Activated T-helper 2 cell treated with anti-CD3 and anti-CD28 coated beads, Interferon-gamma antibody, Interleukin-2, Interleukin-4, amounts not matched to agents 10 μg/mL and 5 μg/mL and 100 μg/mL, durations not matched to agents 14 hours and 24 hours and 36 hours (primary cell): ENCODE results near the gene SNRPA1. TPM values are rescaled to one million over a fixed set of nuclear protein-coding genes. Genes with fewer than 3 reads are reported as not detected.
A peak's percentile ranks its signal among the peaks of the same experiment; 100 is the strongest.
"Not testable (repeated sequence)": the region's sequence is repeated elsewhere in the genome, so short reads cannot be mapped to it uniquely, and the experiment has no call there.

Experiments
- DNase-seq: peaks from one replicate; pipeline ENCODE4 v3.0.0; 2021; ENCODE audit warnings: low spot score
- H3K27ac Mint-ChIP-seq: one replicate; pipeline ENCODE4 v1.8.0; 2021; ENCODE audit warnings: mixed read lengths
- H3K27me3 Mint-ChIP-seq: one replicate; pipeline ENCODE4 v1.8.0; 2021; ENCODE audit warnings: low read depth, mixed read lengths
- H3K36me3 Mint-ChIP-seq: one replicate; pipeline ENCODE4 v1.8.0; 2021; ENCODE audit warnings: low read depth, mixed read lengths
- H3K4me1 Mint-ChIP-seq: one replicate; pipeline ENCODE4 v1.8.0; 2021; ENCODE audit warnings: low read depth, mixed read lengths
- H3K4me3 Mint-ChIP-seq: one replicate; pipeline ENCODE4 v1.8.0; 2021; ENCODE audit warnings: low read depth, mild to moderate bottlenecking, moderate library complexity, mixed read lengths
- H3K9me3 Mint-ChIP-seq: one replicate; pipeline ENCODE4 v1.8.0; 2021; ENCODE audit warnings: mixed read lengths
- intact Hi-C: fragments of 100-400 bp; cut with micrococcal nuclease; formaldehyde crosslinking; loops from one replicate; pipeline ENCODE4 v1.15.1; 2023
- total RNA-seq: library from RNA; stranded (reverse); gene quantifications from 2 replicates; pipeline ENCODE4 v1.2.3, GENCODE V29; 2022

Gene SNRPA1
- total RNA-seq: 189 and 197 TPM in 2 replicates

GRCh38 chr15:101294731-101295606 lies at the start of gene SNRPA1:
Gene SNRPA1, minus strand, starts transcription at chr15:101295248. Its CDS starts 70 bp downstream, at chr15:101295178.
- Mint-ChIP-seq H3K27me3 (no peaks in the 10 kb centered on the region), H3K9me3 (no peaks in the 10 kb centered on the region), H3K4me3 (peak within 1 kb of the TSS; percentile 98), H3K4me1 (peaks cover 40% of the 10 kb centered on the region), H3K27ac (peak within 1 kb of the TSS; percentile 95), H3K36me3 (peaks cover 44% of the 10 kb centered on the region)
- intact Hi-C loops: loop anchor here (1.0 to 5.0 kb wide), 4 partner anchors 18 to 692 kb away; partner anchors contain the start of genes SELENOS and TM2D3
- DNase-seq: peak; percentile 96

- Mint-ChIP-seq H3K27ac (no peak overlapping the region), H3K9me3 (peaks cover 3% of the 10 kb centered on the region), H3K27me3 (peaks cover 28% of the 10 kb centered on the region), H3K36me3 (no peaks in the 10 kb centered on the region), H3K4me1 (no peaks in the 10 kb centered on the region), H3K4me3 (no peak overlapping the region)
- intact Hi-C loops: no loop called here
- DNase-seq: no peak
These were observed 47.0 kb upstream of the SNRPA1 start for GRCh38 chr15:101342056-101342455.

GRCh38 chr15:101338502-101339057 lies 43.5 kb upstream of the SNRPA1 start:
- intact Hi-C loops: no loop called here
- Mint-ChIP-seq H3K9me3 (peaks cover 22% of the 10 kb centered on the region), H3K4me1 (peaks cover 4% of the 10 kb centered on the region), H3K27ac (no peak overlapping the region), H3K36me3 (peaks cover 6% of the 10 kb centered on the region), H3K27me3 (peaks cover 16% of the 10 kb centered on the region), H3K4me3 (no peak overlapping the region)
- no peak for DNase-seq

DNA sequence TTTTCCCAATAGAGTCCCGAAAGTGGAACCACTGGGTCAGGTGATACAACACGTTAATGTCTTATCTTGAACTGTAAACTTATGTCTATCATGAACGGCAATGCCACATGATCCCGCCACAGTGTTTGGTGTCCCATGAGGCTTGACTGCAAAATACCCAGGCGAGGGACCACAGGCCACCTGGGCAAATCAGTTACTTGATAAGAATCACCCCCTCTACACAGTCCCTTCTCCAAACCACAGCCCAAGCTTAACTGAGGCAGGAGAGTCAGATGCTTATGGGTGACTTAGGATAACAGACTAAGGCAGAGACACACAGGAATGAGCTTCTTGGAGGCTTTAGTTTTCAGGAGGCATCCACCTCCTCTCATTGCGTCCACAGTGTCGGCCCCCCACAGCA lies 42.9 kb upstream of the SNRPA1 start:
- DNase-seq: no peak
- no peak overlapping the region for H3K4me3 Mint-ChIP-seq
- no peak overlapping the region for H3K27ac Mint-ChIP-seq
- peaks cover 6% of the 10 kb centered on the region for H3K4me1 Mint-ChIP-seq
- peaks cover 6% of the 10 kb centered on the region for H3K36me3 Mint-ChIP-seq
- intact Hi-C loops: no loop called here
- H3K9me3 Mint-ChIP-seq: peaks cover 28% of the 10 kb centered on the region
- H3K27me3 Mint-ChIP-seq: peaks cover 15% of the 10 kb centered on the region

GRCh38 chr15:101333907-101334789 lies 39.1 kb upstream of the SNRPA1 start:
- peaks cover 17% of the 10 kb centered on the region for H3K27me3 Mint-ChIP-seq
- intact Hi-C loops: loop anchor here (1.0 to 5.0 kb wide), 2 partner anchors 37 to 318 kb away; partner anchors contain the start of genes SNRPA1 and TM2D3
- H3K4me1 Mint-ChIP-seq, H3K36me3 Mint-ChIP-seq: not testable (repeated sequence)
- H3K9me3 Mint-ChIP-seq: peaks cover 36% of the 10 kb centered on the region
- DNase-seq: peak; percentile 37
- H3K4me3 Mint-ChIP-seq: peak overlapping the region; percentile 42
- peak overlapping the region; percentile 89 for H3K27ac Mint-ChIP-seq

GRCh38 chr15:101332061-101332467 lies 37.0 kb upstream of the SNRPA1 start:
- Mint-ChIP-seq H3K27ac (no peak overlapping the region), H3K4me1 (peaks cover 6% of the 10 kb centered on the region), H3K36me3 (peaks cover 6% of the 10 kb centered on the region), H3K27me3 (peaks cover 14% of the 10 kb centered on the region), H3K4me3 (no peak overlapping the region), H3K9me3 (peaks cover 32% of the 10 kb centered on the region)
- intact Hi-C loops: loop anchor here (5.0 kb wide), 1 partner anchor 35 kb away; the partner anchor contains the start of gene SNRPA1
- no peak for DNase-seq

DNA sequence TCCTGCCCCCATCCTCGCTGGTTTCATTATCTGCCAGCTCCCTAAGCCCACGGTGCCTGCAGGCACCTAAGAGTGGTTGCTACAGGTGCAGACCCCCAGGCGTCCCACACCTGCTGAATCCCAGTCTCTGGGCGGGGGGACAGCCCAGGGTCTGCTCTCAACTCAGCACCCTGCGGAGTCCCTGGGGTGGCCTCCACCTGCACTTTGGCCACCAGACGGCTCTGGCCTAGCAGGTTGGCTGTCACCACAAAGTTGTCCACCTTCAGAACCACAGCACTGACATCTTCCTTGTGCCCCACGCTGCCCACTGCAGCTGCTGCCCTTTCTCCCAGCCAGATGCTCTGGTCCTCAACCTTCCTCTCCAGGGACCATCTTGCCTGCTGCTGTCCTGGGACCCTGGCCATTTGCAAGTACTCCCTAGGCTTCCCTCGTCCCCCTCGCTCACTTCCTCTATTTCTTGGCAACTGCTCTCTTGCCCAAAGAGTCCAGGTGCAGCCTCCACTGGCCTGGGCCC lies 34.9 kb upstream of the SNRPA1 start:
- H3K27ac Mint-ChIP-seq: no peak overlapping the region
- peaks cover 3% of the 10 kb centered on the region for H3K36me3 Mint-ChIP-seq
- DNase-seq: no peak
- peaks cover 6% of the 10 kb centered on the region for H3K4me1 Mint-ChIP-seq
- peaks cover 14% of the 10 kb centered on the region for H3K27me3 Mint-ChIP-seq
- H3K9me3 Mint-ChIP-seq: peaks cover 24% of the 10 kb centered on the region
- intact Hi-C loops: loop anchor here (5.0 kb wide), 1 partner anchor 33 kb away; the partner anchor contains the start of gene SNRPA1
- H3K4me3 Mint-ChIP-seq: no peak overlapping the region

DNA sequence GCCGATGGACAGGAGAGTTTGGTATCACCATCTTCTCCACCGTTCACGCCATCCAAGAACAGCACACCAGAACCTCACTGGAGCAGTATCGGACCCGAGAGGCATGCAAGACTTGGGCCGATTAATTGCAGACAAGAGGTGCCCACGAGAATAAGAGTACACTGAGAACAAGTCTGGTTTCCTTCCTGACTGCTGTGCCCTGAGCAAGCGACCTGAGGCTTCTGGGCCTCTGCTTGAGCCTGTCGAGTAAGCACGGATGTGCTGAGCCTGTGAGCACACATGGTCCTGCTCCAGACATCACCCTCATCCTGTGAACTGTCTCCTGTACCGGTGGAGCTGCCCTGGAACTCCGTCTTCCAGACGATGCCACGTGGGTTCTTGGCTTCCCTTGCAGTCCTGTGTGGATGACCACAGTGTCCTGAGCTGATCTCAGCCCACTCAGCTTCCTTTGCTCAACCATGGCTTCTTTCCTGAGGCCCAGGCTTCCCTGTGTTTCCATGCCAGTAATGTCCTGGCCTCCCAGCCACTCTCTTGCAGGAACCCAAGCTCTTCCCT lies 34.3 kb upstream of the SNRPA1 start:
- no peak for DNase-seq
- H3K36me3 Mint-ChIP-seq: peaks cover 3% of the 10 kb centered on the region
- intact Hi-C loops: no loop called here
- no peak overlapping the region for H3K4me3 Mint-ChIP-seq
- H3K27me3 Mint-ChIP-seq: peaks cover 14% of the 10 kb centered on the region
- H3K4me1 Mint-ChIP-seq: peaks cover 3% of the 10 kb centered on the region
- H3K9me3 Mint-ChIP-seq: peaks cover 19% of the 10 kb centered on the region
- no peak overlapping the region for H3K27ac Mint-ChIP-seq

DNA sequence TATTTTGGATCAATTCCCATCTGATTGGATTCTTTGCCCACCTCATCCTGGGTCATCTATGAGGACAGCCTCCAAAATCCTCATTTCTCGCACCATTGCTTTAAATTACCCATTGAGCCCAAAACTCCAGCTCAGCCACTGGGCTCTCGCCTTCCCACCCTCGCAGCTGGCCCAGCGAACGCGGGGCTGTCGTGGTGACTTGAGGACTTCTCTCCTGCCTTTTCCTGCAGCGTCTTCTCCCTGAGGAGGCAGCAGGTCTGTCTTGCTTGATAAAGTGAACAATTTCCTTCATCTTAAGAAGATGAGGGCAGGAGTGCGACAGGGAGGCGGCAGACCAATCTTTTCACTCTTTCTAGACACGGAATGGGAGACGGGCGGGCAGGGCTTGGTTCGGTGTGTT lies 33.0 kb upstream of the SNRPA1 start:
- no peak for DNase-seq
- peaks cover 7% of the 10 kb centered on the region for H3K9me3 Mint-ChIP-seq
- H3K4me1 Mint-ChIP-seq: no peaks in the 10 kb centered on the region
- H3K27ac Mint-ChIP-seq: no peak overlapping the region
- intact Hi-C loops: no loop called here
- no peaks in the 10 kb centered on the region for H3K36me3 Mint-ChIP-seq
- no peak overlapping the region for H3K4me3 Mint-ChIP-seq
- peaks cover 14% of the 10 kb centered on the region for H3K27me3 Mint-ChIP-seq

DNA sequence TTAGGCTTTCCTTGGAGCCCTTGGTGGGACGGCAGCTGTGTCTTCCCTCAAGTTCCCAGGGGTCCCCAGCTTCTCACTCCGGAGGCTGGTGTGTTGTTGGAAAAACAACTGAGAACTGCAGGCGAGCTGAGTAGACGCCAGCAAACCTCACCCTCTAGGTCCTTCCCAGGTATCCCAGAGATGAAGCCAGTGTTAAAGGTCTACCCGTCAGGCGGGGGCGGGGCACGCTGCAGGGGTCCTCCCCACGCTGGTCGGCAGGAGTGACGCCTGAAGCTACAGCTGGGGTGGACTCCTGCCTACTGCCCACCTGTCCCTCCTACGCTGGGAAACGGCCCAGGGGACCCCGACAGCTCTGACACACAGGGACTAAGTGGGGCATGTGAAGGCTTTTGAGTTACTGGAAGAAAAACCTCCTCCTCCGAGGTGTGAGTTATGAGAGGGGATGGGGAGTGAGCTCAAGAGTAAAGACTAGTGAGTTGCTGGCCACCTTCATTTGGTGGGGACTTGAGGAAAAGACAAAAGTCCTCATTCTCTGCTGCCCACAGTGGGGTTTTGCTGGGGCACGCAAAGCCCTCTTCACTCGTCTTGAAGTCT lies 32.2 kb upstream of the SNRPA1 start:
- peaks cover 14% of the 10 kb centered on the region for H3K27me3 Mint-ChIP-seq
- no peak overlapping the region for H3K4me3 Mint-ChIP-seq
- DNase-seq: no peak
- no peaks in the 10 kb centered on the region for H3K36me3 Mint-ChIP-seq
- H3K4me1 Mint-ChIP-seq: no peaks in the 10 kb centered on the region
- H3K9me3 Mint-ChIP-seq: peaks cover 2% of the 10 kb centered on the region
- intact Hi-C loops: no loop called here
- no peak overlapping the region for H3K27ac Mint-ChIP-seq

DNA sequence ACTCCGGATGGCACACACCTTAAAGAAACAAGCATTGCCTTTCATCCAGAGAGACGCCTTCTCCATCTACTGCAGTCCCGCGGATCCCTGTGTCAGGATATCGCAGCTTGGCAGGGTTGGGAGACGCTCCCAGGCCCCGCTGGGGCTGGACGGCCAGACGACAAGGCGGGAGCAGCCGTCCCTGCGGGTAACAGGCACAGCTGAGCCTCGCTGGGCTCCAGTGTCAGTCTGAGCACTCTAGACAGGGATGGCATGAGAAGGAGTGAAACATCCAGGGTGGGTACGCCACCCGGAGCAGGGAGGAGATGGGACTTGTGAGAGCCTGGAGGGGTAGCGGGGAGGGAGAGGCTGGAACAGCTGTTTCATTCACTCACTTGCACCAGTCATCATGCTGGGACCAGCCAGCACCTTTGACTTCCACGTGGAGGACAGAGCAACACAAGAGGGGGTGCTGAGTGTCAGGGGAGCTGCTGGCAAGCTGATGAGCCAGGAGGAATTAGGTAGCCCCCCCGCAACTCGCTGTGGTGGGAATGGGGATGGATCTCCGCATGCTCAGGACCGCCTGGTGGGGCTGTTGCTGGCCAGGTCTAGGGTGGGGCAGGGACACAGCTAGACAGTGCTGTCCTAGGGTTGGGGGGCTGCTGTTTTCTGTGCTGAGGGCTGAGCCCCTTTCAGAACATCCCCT lies 31.6 kb upstream of the SNRPA1 start:
- Mint-ChIP-seq H3K27me3 (peaks cover 14% of the 10 kb centered on the region), H3K4me3 (no peak overlapping the region), H3K9me3 (no peaks in the 10 kb centered on the region), H3K4me1 (no peaks in the 10 kb centered on the region), H3K27ac (no peak overlapping the region), H3K36me3 (no peaks in the 10 kb centered on the region)
- DNase-seq: no peak
- intact Hi-C loops: no loop called here
